ENCODE results near the gene CFAP77. TPM values are rescaled to one million over a fixed set of nuclear protein-coding genes. Genes with fewer than 3 reads are reported as not detected.

Gene CFAP77
- total and polyA plus RNA-seq, 2 of the 4 experiments (the other 2 are of a cell fraction): not detected

DNA sequence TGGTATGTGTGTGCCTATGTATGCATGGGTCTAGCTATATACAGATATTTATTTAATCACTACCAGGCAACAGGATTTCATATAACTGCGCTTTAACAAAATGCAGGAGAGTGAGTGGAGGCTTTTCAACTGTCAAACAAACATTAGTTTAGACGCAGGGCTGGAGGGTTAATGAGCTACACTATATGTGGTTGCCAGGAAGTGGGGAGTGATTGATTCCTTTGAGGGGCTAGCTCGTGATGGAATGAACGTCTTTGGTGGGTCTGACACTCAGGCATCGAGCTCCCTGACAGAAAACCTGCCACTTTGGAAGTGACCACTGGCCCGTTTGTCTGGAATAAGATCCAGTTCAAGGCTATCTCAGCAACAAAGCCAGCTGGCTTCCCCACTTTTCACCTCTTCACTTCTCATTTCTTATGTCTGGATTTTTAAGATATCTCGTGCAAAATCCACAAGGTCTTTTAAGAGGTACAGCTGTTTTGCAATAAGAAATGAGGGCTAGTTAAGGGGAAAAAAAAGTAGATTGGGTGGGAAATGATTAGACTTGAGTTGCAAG is 78.0 kb downstream of the CFAP77 start:
- Histone ChIP-seq H3K79me1 (ENCODE audit: low read depth in 1 of 2, low read length in 2 of 2) (no peaks in the 10 kb centered on the region), H3K27me3 (ENCODE audit: control insufficient read depth, insufficient read depth, low read length) (peaks cover 68% of the 10 kb centered on the region), H3K4me2 (ENCODE audit: low read depth, low read length) (no peak overlapping the region), H3K9me1 (ENCODE audit: insufficient read depth, low read length) (no peaks in the 10 kb centered on the region), H2BK20ac (ENCODE audit: low read depth, low read length) (no peak overlapping the region), H3K14ac (replicated peaks; ENCODE audit: low read depth, low read length) (no peak overlapping the region), H2AK5ac (ENCODE audit: low read depth, low read length) (no peak overlapping the region), H2BK5ac (ENCODE audit: low read depth, low read length, poor library complexity, severe bottlenecking) (no peak overlapping the region), H2BK120ac (ENCODE audit: low read depth, low read length) (no peak overlapping the region), H3K9ac (ENCODE audit: low read depth, low read length) (no peak overlapping the region), H3K56ac (ENCODE audit: extremely low read depth, insufficient read depth, low read length) (no peak overlapping the region), H4K8ac (ENCODE audit: low read depth in 2 of 2, low read length in 2 of 2) (no peak overlapping the region), H4K91ac (ENCODE audit: insufficient read depth, low read depth, low read length) (no peak overlapping the region), H2AFZ (replicated peaks; ENCODE audit: low read length, poor library complexity) (no peak overlapping the region), H3K23ac (ENCODE audit: low read depth, low read length) (no peak overlapping the region), H4K5ac (ENCODE audit: low read depth, low read length) (no peak overlapping the region), H3K4me3 (ENCODE audit: insufficient read depth, low read depth, low read length) (no peak overlapping the region), H3K4me1 (ENCODE audit: control insufficient read depth, insufficient read depth, low read length) (no peaks in the 10 kb centered on the region), H3K4ac (ENCODE audit: low read depth, low read length) (no peak overlapping the region), H4K20me1 (ENCODE audit: insufficient read depth, low read length) (no peaks in the 10 kb centered on the region), H3K27ac (ENCODE audit: insufficient read depth, low read length) (no peak overlapping the region), H2AK9ac (replicated peaks; ENCODE audit: low read depth, low read length, poor library complexity) (no peak overlapping the region), H3K18ac (ENCODE audit: low read depth, low read length) (no peak overlapping the region), H2BK15ac (ENCODE audit: low read depth, low read length) (no peak overlapping the region), H3K36me3 (ENCODE audit: control insufficient read depth, insufficient read depth, low read length) (no peaks in the 10 kb centered on the region), H3K9me3 (ENCODE audit: control insufficient read depth, insufficient read depth, low read length) (no peaks in the 10 kb centered on the region)
- in situ Hi-C loops (cut with MboI; ENCODE audit: low sequenced_read_pairs) (no loop called here), intact Hi-C loops (cut with micrococcal nuclease) (no loop called here), dilution Hi-C loops (cut with HindIII; ENCODE audit: low sequenced_read_pairs, unreplicated experiment) (no loop called here)
- ChIA-PET POLR2A (ENCODE audit: unreplicated experiment) (no interaction called here), CTCF (no interaction called here)
- no peak for TF ChIP-seq POLR2A (IDR thresholded peaks at IDR 0.05; ENCODE audit: low read depth, low read length)
- TF ChIP-seq RCOR1 (IDR thresholded peaks at IDR 0.05; ENCODE audit: insufficient replicate concordance, low read length): no peak
- no peak for TF ChIP-seq RAD21 (IDR thresholded peaks at IDR 0.05; ENCODE audit: low read length)
- no peak for TF ChIP-seq CHD1 (IDR thresholded peaks at IDR 0.05; ENCODE audit: low read depth, low read length)
- TF ChIP-seq, protein P1, sequence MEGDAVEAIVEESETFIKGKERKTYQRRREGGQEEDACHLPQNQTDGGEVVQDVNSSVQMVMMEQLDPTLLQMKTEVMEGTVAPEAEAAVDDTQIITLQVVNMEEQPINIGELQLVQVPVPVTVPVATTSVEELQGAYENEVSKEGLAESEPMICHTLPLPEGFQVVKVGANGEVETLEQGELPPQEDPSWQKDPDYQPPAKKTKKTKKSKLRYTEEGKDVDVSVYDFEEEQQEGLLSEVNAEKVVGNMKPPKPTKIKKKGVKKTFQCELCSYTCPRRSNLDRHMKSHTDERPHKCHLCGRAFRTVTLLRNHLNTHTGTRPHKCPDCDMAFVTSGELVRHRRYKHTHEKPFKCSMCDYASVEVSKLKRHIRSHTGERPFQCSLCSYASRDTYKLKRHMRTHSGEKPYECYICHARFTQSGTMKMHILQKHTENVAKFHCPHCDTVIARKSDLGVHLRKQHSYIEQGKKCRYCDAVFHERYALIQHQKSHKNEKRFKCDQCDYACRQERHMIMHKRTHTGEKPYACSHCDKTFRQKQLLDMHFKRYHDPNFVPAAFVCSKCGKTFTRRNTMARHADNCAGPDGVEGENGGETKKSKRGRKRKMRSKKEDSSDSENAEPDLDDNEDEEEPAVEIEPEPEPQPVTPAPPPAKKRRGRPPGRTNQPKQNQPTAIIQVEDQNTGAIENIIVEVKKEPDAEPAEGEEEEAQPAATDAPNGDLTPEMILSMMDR (conservative IDR thresholded peaks at IDR 0.05; ENCODE audit: low read depth, low read length): no peak
- no peak for TF ChIP-seq MAFK (IDR thresholded peaks at IDR 0.05; ENCODE audit: low read depth, low read length)
- TF ChIP-seq CEBPB (IDR thresholded peaks at IDR 0.05; ENCODE audit: low read depth, low read length): no peak
- TF ChIP-seq RFX5 (IDR thresholded peaks at IDR 0.05; ENCODE audit: low read depth, low read length): no peak
- TF ChIP-seq MAZ (IDR thresholded peaks at IDR 0.05; ENCODE audit: borderline replicate concordance, low read depth, low read length): no peak
- TF ChIP-seq, protein P2, sequence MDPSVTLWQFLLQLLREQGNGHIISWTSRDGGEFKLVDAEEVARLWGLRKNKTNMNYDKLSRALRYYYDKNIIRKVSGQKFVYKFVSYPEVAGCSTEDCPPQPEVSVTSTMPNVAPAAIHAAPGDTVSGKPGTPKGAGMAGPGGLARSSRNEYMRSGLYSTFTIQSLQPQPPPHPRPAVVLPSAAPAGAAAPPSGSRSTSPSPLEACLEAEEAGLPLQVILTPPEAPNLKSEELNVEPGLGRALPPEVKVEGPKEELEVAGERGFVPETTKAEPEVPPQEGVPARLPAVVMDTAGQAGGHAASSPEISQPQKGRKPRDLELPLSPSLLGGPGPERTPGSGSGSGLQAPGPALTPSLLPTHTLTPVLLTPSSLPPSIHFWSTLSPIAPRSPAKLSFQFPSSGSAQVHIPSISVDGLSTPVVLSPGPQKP (IDR thresholded peaks at IDR 0.05; ENCODE audit: borderline replicate concordance, low read depth, low read length): no peak
- TF ChIP-seq FOS (IDR thresholded peaks at IDR 0.05; ENCODE audit: low read depth, low read length): no peak
- TF ChIP-seq NFE2L2 (IDR thresholded peaks at IDR 0.05; ENCODE audit: low read depth, low read length): no peak
- no peak for TF ChIP-seq MXI1 (IDR thresholded peaks at IDR 0.05; ENCODE audit: borderline replicate concordance, low read depth, low read length)
- no peak for TF ChIP-seq BHLHE40 (IDR thresholded peaks at IDR 0.05; ENCODE audit: low read depth, low read length)
- no peak for TF ChIP-seq SMC3 (IDR thresholded peaks at IDR 0.05; ENCODE audit: low read depth, low read length)
- BruUV-seq (replicated peaks): no TSS peak
- DNase-seq: no peak
- 0% methylated on average over 1 of the region's 7 CpGs; no CpG with 5 or more reads in 1 of the 2 experiments for WGBS, 2 experiments (ENCODE audit: extremely low coverage in 2 of 2, insufficient read length in 1 of 2)
- ATAC-seq (ENCODE audit: low read depth): no peak
